Right lobe of liver (tissue), 4 donors: Measurements from ENCODE around the gene MEX3A.

Source experiments
- POLR2A ChIP-seq: fragments of 450-650 bp; IDR thresholded peaks from one replicate; pipeline ENCODE4 v1.6.1; 2017; ENCODE audit warnings: antibody characterized with exemption, mild to moderate bottlenecking
- TF ChIP-seq, protein P1 (sequence below), 4 donors: fragments of 200-600 bp in 3 of 4; fragments of 450-650 bp in 1 of 4; IDR thresholded peaks; one replicate each; pipeline versions ENCODE4 v1.5.1 to v1.8.0; 2016 to 2022; ENCODE audit warnings: antibody characterized with exemption in 4 of 4, mild to moderate bottlenecking in 2 of 4
- donor health status: DM: no; HTN: no; CAD: no.
- donor health status: DM: no; HTN: no; CAD: no.
- donor health status: DM: no; HTN: yes; CAD: no.

DNA sequence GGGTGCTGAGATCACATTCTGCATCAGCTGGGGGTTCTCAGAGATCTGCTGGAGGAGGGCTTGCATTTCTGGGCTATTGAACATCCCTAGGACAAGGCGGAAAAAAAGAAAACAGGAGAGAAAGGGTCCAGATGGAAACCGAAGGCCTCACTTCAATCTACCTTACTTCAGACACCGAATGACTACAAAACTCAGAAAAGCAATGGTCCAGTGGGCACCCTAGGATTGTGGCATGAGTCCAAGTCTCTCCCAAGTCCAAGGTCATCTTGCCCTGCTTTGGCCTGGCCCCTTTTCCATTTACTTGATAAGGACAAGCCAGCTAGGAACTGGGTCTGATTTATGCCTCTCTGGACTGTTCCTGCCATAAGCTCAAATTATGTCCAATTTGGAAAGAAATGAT is 39.4 kb downstream of the MEX3A start:
- no peak for TF ChIP-seq POLR2A
- TF ChIP-seq, protein P1, sequence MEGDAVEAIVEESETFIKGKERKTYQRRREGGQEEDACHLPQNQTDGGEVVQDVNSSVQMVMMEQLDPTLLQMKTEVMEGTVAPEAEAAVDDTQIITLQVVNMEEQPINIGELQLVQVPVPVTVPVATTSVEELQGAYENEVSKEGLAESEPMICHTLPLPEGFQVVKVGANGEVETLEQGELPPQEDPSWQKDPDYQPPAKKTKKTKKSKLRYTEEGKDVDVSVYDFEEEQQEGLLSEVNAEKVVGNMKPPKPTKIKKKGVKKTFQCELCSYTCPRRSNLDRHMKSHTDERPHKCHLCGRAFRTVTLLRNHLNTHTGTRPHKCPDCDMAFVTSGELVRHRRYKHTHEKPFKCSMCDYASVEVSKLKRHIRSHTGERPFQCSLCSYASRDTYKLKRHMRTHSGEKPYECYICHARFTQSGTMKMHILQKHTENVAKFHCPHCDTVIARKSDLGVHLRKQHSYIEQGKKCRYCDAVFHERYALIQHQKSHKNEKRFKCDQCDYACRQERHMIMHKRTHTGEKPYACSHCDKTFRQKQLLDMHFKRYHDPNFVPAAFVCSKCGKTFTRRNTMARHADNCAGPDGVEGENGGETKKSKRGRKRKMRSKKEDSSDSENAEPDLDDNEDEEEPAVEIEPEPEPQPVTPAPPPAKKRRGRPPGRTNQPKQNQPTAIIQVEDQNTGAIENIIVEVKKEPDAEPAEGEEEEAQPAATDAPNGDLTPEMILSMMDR (IDR thresholded peaks at IDR 0.05): no peak
